GM19452 (cell line): ENCODE results near the gene GSC2.

Experiments used
- ATAC-seq: cut with Tn5 transposase; IDR thresholded peaks from one replicate; pipeline ENCODE4 v1.9.1; 2021; ENCODE audit not compliant: unreplicated experiment

Gene GSC2, protein sequence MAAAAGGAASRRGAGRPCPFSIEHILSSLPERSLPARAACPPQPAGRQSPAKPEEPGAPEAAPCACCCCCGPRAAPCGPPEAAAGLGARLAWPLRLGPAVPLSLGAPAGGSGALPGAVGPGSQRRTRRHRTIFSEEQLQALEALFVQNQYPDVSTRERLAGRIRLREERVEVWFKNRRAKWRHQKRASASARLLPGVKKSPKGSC

DNA sequence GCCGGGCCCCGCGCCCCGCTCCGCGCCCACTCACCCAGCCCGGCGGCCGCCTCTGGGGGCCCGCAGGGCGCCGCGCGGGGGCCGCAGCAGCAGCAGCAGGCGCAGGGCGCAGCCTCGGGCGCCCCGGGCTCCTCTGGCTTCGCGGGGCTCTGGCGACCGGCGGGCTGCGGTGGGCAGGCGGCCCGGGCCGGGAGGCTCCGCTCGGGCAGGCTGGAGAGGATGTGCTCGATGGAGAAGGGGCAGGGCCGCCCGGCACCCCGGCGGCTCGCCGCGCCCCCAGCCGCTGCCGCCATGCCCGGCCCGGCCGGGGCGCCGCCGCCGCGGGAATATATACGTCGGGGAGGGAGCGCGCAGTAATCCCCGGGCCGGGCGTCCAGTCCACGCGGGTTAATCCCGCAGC lies at the start of gene GSC2:
GSC2 (minus strand) TSS at position 302 of the 400 bp plus-strand sequence; CDS start at position 293, 9 bp downstream.
- ATAC-seq: no peak

DNA sequence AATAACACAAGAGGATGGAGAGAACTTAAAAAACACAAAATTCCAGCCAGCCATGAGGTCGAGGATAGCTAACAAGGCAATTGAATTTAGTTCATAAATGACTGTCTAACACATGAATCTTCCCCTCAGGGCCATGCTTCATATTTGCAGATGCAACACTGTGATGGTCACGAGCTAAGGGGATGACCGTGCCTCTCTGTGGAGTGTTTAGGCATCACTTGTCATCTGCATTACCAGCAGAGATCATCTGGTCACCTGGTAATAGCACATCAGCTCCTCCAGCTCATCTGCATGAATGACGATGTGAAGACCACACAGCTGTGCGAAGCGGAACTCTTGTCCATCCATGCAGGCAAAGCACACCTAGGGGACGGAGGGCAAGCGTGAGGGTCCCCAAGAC lies 49.4 kb upstream of the GSC2 start:
- ATAC-seq: no peak

DNA sequence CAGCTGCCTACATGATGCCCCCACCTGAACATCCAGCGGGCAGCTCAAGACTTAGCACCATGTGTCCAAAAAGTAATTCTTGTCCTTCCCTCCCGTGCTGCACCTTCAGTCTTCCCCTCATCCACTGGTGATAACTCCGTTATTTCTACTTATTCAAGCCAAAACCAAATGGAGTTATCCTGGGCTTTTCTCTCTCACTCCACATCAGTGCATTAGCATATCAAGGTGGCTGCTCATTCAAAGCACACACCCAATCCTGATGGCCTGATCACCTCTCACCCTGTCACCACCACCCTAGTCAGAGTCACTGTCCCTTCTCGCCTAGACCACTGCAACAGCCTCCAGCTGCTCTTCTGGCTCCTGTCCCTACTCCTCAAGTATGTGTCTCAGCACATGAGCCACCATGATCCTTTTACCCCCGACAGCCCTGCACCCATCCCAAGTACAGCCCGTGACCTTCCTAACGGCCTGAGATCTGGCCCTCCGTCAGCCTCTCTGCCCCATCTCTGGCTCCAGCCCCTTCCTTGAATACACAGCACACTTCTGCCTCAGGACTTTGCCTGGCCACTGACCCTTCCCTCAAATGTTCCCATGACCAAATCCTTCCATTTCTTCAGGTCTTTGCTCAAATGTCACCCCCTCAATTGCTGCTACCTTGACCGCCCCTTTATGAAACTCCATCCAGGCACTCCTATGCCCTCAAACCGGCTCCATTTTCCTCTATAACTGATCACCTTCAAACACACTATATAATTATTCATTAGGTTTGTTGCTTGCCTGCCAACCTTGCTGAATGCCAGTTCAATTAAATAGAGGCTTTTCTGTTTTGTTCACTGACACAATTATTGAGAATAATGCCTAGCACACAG lies 48.1 kb upstream of the GSC2 start:
- no peak for ATAC-seq

DNA sequence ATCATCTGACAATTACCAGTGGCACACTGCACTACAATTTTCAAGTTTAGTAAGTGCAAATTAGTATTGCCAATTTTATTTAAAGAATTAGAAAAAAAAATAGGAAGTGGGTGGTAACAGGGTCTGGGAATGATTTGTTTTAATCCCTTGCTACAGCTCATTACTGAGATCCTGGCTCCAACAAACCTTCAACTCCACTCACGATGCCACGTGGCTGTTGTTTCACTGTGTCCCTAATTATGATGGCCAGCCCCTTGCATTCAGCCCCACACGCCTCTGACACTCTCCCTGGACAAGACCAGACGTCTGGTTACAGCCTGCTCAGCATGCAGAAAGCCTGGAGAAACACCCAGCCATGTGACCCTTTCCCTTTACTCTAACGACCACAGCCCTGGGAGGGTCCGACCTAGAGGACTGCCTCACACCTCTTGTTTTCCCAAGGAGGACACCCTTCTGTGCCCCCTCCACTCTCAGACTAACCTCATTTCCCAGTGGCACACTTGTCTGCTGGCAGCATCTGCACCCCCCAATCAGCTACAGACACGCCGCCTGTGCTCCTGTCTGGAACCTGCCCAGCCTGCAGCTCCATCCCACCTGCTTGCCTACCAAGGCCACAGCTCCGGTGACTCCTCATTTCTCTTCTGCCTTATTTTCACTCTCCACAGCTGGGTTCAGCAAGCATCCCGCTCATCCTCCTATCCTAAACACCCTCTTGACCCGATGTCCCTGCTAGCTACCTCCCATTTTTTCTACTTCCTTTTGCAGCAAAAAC lies 46.9 kb upstream of the GSC2 start:
- no peak for ATAC-seq

DNA sequence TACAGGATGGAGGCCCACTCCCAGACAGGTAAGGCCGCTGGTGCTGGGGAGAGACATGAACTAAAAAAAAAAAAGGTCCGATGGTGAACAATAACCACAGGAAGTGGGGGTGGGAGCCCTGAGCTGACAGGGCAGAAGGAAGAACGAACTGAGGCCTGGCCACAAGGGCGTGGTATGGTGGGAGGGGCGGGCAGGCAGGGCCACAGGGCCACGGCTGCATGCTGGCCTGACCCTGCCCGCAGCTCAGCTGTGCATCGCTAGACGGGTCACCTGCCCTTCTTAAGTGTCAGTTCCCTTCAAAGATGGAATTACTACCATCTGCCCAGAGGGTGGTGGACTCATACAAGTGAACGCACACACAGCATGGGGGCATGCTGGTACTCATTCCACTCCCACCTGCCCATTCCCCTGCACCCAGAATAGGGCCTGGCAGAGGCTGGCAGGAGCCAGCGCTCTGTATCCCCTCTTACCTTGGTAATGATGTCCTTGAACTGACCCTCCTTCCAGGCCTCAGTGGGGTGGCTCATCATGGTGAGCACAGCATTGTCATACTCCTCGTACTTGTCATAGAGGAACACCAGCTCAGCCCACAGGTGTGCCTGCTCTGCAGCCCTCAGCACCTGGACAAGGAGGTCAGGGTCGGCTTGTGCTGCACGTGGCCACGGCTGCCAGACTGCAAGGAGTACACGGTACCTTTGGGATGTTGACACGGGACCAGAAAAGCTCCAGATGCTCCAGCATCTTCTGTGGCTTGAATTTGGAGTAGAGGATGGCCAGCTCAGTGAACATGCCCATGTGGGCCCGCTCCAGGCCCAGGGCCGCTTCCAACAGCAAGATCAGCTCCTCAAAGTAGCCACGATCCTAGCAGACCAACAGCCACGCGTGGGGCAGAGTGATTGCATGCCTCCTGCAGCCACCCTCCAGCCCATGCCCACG lies 46.0 kb upstream of the GSC2 start:
- ATAC-seq: no peak

DNA sequence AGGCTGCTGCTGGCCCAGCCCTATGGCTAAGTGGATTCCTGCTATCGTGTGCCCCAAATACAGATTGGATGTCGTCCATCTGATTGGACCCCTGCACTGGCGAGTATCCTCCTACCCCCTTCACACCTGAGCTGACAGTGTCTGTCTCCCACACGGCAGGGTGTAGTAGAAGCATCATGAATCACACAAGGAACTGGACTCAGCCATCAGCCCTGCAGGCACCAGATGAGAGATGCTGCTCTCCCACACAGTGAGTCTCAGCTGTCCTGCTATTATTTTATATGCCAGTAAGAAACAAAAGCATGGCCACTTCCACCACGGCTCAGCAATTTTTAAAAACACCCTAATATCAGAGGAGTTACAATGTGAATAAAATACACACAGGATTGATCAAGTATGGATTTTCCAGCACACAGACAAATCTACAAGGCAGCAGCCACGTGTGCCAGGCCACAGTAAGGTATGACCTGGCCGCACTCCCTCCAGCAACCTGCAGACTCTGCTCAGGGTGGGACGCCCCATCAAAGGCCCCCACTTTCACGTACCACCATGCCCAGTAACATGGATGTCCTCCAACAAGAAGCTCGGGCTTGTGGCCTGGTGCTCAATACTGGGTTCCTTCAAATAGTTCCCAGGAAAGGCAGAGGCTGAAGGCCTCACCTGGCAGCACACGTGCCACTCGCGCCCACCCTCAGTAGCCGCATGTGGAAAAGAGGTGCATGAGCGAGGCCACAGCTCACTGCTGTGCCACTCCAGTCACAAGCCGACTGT lies 44.9 kb upstream of the GSC2 start:
- ATAC-seq: no peak

DNA sequence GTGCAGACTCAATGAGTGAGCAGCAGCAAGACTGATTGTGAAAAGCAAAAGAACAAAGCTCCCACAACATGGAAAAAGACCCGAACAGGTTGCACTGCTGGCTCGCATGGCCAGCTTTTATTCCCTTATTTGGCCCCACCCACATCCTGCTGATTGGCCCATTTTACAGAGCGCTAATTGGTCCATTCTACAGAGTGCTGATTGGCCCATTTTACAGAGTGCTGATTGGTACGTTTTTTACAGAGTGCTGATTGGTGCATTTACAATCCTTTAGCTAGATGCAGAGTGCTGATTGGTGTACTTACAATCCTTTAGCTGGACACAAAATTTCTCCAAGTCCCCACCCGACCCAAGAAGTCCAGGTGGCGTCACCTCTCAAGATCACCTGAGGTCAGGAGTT lies 43.8 kb upstream of the GSC2 start:
- ATAC-seq: no peak

DNA sequence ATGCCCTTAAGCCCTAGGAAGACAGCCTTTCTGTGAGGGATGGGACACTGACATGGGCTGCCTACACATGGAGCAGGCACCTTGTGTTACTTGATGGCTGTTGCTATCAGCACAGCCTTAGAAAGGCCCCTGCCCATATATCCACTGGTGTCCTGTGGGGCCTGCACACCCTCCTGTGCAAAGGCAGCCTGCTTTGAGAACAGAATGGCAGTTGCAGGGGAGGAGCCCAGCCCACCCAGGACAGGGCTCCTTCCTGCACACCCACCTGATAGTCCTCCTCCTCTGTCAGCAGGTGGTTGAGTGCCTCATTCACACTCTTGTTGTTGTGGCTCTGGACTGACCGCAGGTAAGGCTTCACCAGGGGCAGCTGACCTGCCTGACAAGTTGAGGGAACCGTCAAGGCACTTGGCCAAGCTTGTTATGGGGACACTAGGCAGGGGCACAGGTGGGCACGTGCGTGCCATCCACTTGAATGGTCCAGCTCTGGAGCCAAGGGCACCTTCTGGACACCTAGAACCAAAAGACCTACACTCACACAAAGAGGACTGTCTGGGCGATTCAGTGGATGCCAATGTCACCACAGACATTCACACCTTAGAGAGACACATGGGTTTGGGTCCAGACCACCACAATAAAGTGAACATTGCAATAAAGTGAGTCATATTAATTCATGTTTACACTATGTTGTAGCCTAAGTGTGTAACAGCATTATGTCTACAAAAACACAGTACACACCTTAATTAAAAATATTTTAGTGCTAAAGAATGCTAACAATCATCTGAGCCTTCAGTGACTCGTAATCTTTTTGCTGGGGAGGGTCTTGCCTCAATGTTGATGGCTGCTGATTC lies 37.8 kb upstream of the GSC2 start:
- ATAC-seq: no peak

DNA sequence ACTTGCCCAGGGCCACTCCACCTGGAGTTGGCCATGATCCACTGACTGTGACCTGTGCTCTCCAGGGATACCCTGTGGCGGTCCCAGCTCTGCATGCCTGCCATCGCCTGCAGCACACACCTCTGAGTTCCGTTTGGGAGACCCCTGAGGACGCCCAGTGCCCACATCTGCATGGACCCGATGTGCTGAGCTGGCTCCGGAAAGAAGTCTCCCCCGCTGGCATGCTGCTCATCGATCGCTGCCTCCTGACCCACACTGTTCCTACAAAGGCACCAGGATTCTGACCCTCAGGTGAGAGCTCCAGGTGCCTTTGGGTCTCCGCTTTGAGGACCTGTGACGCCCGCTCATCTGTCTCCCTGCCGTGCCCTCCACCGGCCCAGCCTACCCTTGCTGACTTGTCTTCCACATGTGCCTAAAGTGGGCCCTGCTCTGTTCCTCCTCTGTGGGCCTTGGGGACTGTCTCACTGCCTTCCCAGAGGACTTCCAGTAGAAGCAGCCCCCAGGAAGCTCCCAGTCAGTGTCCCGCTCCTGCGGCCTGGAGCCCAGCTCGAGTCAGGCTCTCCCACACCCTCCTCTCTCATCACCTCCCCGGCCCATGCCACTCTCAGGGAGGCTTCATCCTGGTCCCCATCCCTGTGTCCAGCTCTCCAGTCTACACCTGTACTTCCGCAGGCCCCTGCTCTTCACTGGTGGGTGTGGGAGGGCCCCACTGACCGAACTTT lies 34.3 kb upstream of the GSC2 start:
- ATAC-seq: no peak

DNA sequence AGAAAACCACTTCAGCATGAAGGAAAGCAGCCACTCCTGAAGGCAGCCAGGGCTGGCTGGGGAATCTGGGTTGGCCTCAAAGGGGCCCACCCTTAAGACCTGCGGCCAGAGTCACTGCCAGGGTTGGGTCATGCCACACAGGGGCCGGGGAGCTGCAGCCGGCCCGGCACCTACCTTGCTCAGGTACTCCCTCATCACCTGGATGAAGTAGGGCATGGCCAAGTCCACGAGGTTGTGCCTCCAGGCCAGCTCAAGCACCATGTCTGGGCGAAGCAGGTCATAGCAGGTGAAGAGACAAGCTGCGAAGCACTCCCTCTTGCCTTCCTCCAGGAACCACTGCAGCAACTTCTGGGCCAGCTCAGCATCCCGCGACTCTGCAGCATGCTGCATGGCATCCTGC lies 33.1 kb upstream of the GSC2 start:
- no peak for ATAC-seq

DNA sequence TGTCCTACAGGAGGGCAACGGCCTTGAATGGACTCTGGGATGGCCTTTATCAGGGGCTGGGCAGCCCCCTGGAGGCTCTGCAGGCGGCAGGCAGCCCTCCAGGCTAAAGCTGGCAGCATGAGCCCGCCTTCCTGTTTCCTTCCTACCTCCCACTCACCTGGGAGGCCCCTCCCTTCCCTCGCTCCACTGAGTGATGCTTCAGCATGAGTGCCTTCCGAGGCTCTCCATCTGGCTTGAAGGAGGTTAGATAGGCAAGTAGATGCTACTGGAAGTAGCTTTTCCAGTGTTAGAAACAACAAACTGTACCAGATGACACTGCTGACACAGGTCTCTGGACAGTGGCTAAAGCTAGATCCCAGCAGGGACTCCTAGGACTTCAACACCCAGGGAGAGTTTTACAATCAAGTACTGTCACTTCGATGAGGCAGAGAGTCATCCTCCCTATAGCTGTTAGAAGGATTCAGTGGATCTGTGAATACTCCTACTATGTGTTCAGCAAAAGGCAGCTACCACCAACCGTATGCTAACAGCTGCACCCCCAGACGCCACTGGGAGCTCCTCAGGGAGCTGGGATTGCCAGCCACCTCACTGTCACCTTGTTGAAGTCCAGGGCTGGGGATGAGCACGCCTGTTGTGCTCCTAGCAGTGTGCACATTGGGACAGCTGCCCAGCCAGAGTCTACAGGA lies 32.5 kb upstream of the GSC2 start:
- ATAC-seq: no peak

DNA sequence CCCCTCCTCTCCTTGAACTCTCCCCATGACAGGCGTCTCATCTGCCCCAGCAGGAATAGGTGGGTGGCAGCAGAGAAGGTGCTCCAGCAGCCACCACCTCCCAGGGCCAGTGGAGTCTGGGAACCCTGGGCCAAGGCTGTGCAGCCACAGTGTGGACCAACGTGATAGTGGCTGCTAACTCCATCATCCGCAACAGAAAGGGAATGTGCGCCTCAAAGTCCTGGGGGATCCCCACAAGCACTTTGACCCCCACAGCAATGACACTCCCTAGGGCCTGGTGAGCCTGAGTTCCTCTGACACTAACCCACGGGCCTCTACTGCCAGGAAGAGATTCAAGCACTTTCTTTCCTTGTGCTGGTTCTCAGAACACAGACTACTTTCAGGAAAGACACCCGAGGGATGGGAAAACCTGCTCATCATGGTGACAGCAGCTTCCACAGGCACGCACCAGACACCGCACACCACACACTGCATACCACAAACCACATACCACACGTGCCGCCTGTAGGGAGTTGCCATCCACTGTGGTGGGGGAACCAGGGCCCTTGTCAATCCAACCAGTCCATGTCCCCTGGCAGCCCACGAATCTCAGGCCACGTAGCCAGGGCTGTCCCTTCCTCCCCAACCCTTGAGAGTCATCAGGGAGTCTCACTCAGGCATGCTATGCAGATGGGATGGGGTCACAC lies 31.8 kb upstream of the GSC2 start:
- ATAC-seq: no peak

DNA sequence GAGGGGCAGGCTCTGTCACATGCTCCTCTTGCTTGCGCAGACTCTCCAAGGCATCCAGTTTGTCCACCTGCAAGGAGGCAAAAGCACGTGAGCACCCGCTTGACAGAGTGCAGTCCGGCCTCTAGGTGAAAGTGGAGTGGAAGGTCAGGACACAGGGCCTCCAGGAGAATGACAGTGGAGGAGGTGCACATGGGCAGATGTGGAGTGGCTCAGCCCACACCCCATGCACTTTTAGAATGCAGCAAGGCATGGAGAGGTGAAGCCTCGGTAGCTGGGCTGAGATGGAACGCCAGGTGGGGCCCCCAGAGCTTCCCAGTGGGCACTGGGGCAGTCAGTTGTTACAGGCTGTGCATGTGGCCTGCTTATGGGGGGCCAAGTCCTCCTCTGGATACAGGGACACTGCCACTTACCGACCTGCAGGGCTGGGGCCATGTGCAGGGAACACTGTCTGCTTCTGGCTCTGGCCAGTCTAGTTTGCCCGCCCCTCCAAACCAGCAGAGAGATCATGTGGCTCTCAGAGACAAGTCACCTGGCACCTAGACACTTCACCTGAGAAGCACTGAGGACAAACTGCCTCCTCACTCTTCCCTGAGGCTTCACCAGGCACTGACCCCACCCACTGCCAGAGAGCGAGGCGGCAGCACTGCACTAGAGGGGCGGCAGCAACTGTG lies 30.8 kb upstream of the GSC2 start:
- no peak for ATAC-seq

DNA sequence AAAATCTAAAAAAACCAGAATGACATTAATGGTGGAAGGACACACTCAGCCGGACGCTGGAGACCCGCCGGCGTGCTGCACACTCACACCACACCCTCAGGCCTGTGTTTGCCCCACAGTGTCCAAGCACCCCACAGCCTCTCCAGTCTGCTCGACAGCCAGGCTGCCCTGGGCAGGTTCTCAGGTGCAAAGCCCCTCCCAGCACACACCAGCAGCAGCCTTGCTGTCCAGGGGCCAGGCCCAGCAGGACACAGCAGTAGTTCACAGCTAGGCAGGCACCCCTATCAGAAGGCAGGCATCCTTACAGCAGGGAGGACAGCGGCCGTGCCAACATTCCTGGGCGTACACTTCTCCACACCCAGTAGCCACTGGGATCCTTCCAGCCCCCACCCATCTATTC lies 30.1 kb upstream of the GSC2 start:
- no peak for ATAC-seq

DNA sequence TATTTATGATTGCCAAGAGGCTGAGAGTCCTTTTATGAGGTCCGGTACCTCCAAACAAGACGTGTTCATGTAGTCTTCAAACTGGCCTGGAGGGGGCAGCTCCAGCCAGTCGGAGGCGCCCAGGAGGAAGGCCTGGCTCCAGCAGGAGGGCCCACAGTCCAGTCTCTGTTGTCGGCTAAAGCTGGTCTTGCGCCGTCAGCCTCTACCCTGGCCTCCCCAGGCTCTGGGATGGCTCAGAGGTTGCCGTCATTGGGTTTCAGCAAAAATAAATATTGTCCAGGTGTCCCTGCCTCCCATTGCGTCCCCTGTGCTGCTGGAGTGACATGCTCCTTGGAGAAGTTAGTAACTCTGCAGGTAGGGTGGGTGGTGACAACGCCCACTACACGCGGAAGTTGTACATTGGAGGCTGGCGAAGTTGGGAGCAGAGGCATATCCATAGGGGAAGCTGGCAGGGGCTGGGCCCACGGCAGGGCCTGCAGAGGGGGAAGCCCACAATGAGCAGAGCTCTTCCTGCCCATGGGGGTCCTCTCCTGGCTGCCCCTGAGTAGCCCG lies 29.5 kb upstream of the GSC2 start:
- ATAC-seq: peak; percentile 38
